Measurements from ENCODE around the gene LEPROT. TPM values are rescaled to one million over a fixed set of nuclear protein-coding genes. Genes with fewer than 3 reads are reported as not detected.
"Not testable (repeated sequence)": the region's sequence is repeated elsewhere in the genome, so short reads cannot be mapped to it uniquely, and the experiment has no call there.

The LEPROT gene
- polyA plus RNA-seq, 3 donors = 148 to 181 (median 165) TPM

GRCh38 chr1:65434760-65435159 is 14.3 kb downstream of the LEPROT start:
- no peak for DNase-seq (ENCODE audit: low read depth in 3 of 3, low spot score in 2 of 3)

- DNase-seq (ENCODE audit: low read depth in 3 of 3, low spot score in 2 of 3) = no peak
Observed at GRCh38 chr1:65435987-65436386, 15.5 kb downstream of the LEPROT start.

- no peak for DNase-seq (ENCODE audit: low read depth in 3 of 3, low spot score in 2 of 3)
Observed at GRCh38 chr1:65437616-65438015, 17.1 kb downstream of the LEPROT start.

GRCh38 chr1:65440322-65440900 is 19.9 kb downstream of the LEPROT start:
- DNase-seq (ENCODE audit: low read depth in 3 of 3, low spot score in 2 of 3) = no peak

- DNase-seq (ENCODE audit: low read depth in 3 of 3, low spot score in 2 of 3) = no peak
Observed at GRCh38 chr1:65440915-65441314, 20.4 kb downstream of the LEPROT start.

GRCh38 chr1:65441464-65441863 is 21.0 kb downstream of the LEPROT start:
- DNase-seq (ENCODE audit: low read depth in 3 of 3, low spot score in 2 of 3) = no peak

GRCh38 chr1:65442442-65442841 is 22.0 kb downstream of the LEPROT start:
- DNase-seq (ENCODE audit: low read depth in 3 of 3, low spot score in 2 of 3) = no peak

GRCh38 chr1:65443647-65444046 is 23.2 kb downstream of the LEPROT start:
- DNase-seq (ENCODE audit: low read depth in 3 of 3, low spot score in 2 of 3) = no peak

GRCh38 chr1:65444128-65444640 is 23.7 kb downstream of the LEPROT start:
- no peak for DNase-seq (ENCODE audit: low read depth in 3 of 3, low spot score in 2 of 3)

- DNase-seq (ENCODE audit: low read depth in 3 of 3, low spot score in 2 of 3) = no peak
Observed at GRCh38 chr1:65445837-65446236, 25.4 kb downstream of the LEPROT start.

GRCh38 chr1:65449214-65449823 is 28.9 kb downstream of the LEPROT start:
- DNase-seq (ENCODE audit: low read depth in 3 of 3, low spot score in 2 of 3) = no peak

GRCh38 chr1:65455678-65456077 is 35.2 kb downstream of the LEPROT start:
- DNase-seq (ENCODE audit: low read depth in 3 of 3, low spot score in 2 of 3) = not testable (repeated sequence)

GRCh38 chr1:65456481-65456880 is 36.0 kb downstream of the LEPROT start:
- DNase-seq (ENCODE audit: low read depth in 3 of 3, low spot score in 2 of 3) = no peak

GRCh38 chr1:65457868-65458267 is 37.4 kb downstream of the LEPROT start:
- DNase-seq (ENCODE audit: low read depth in 3 of 3, low spot score in 2 of 3) = no peak

GRCh38 chr1:65458730-65459396 is 38.4 kb downstream of the LEPROT start:
- no peak for DNase-seq (ENCODE audit: low read depth in 3 of 3, low spot score in 2 of 3)

GRCh38 chr1:65459397-65459768 is 38.9 kb downstream of the LEPROT start:
- no peak for DNase-seq (ENCODE audit: low read depth in 3 of 3, low spot score in 2 of 3)

- DNase-seq (ENCODE audit: low read depth in 3 of 3, low spot score in 2 of 3) = not testable (repeated sequence)
Observed at GRCh38 chr1:65465837-65466236, 45.4 kb downstream of the LEPROT start.

- no peak for DNase-seq (ENCODE audit: low read depth in 3 of 3, low spot score in 2 of 3)
Observed at GRCh38 chr1:65467536-65467935, 47.1 kb downstream of the LEPROT start.

GRCh38 chr1:65469126-65469888 is 48.8 kb downstream of the LEPROT start:
- no peak for DNase-seq (ENCODE audit: low read depth in 3 of 3, low spot score in 2 of 3)

- no peak for DNase-seq (ENCODE audit: low read depth in 3 of 3, low spot score in 2 of 3)
Observed at GRCh38 chr1:65469889-65470340, 49.4 kb downstream of the LEPROT start.

GRCh38 chr1:65470766-65471165 is 50.3 kb downstream of the LEPROT start:
- no peak for DNase-seq (ENCODE audit: low read depth in 3 of 3, low spot score in 2 of 3)

Measured in right renal cortex interstitium (tissue), 3 donors.